Tongue (tissue), 2 donors: ENCODE data around the gene ZNF701. TPM values are rescaled to one million over a fixed set of nuclear protein-coding genes. Genes with fewer than 3 reads are reported as not detected.

Source experiments
- small RNA-seq: library from RNA; depleted of rRNA; stranded (forward); fragments of <200 nt; gene quantifications from one replicate; pipeline ENCODE3, GENCODE V24; 2014; ENCODE audit warnings: low replicate concordance
- total RNA-seq: library from RNA; depleted of rRNA; stranded (reverse); fragments of >200 nt; gene quantifications from one replicate; pipeline ENCODE4 v1.2.3, GENCODE V29; 2014

The ZNF701 gene
- total RNA-seq, 1 donor from 2014 or later = 17.7 TPM

Small RNAs within 50 kb of the gene (small RNA-seq; reads per million reads assigned to genes)
- not detected for gene RPL39P34

Other genes with a start within 250 kb of the ZNF701 start
- 8.9 TPM for gene ZNF610, start 234.0 kb upstream of the ZNF701 start, total RNA-seq
- 27.4 TPM for gene ZNF880, start 200.4 kb upstream of the ZNF701 start, total RNA-seq
- 28.6 TPM for gene ZNF528, start 172.4 kb upstream of the ZNF701 start, total RNA-seq
- gene ZNF534, start 141.1 kb upstream of the ZNF701 start, total RNA-seq = not detected
- gene ZNF578, start 116.7 kb upstream of the ZNF701 start, total RNA-seq = 7.0 TPM
- gene ZNF808, start 42.6 kb upstream of the ZNF701 start, total RNA-seq = 48.0 TPM
- gene ZNF83, start 68.1 kb downstream of the ZNF701 start, total RNA-seq = 63.7 TPM
- gene ZNF611, start 164.8 kb downstream of the ZNF701 start, total RNA-seq = 14.7 TPM
- 6.4 TPM for gene ZNF600, start 216.5 kb downstream of the ZNF701 start, total RNA-seq